ENCODE data around the gene NOL11.

DNA sequence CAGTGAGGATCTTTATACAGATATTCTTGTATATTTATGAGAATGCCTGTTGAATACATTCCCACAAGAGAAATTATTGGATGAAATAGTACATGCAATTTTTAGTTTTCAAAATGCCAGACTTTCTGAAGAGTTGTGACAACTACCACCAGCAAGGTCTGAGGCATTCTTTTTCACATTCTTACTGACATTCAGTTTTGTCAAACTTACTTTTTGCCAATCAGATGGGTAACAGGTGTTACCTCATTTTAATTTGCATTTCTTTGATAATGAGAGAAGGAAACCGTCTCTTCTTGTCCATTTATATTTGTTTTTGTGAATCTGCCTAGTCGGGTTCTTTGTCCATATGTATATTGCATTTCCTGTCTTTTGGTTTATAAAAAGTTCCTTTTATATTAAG lies 24.3 kb downstream of the NOL11 start:
- TF ChIP-seq POLR2A (IDR thresholded peaks at IDR 0.05; ENCODE audit: control extremely low read depth in 1 of 2, low read depth in 2 of 2, low read length in 2 of 2): no peak
- no peak for TF ChIP-seq CEBPB (IDR thresholded peaks at IDR 0.05; ENCODE audit: low read depth, low read length)
- TF ChIP-seq, protein P1, sequence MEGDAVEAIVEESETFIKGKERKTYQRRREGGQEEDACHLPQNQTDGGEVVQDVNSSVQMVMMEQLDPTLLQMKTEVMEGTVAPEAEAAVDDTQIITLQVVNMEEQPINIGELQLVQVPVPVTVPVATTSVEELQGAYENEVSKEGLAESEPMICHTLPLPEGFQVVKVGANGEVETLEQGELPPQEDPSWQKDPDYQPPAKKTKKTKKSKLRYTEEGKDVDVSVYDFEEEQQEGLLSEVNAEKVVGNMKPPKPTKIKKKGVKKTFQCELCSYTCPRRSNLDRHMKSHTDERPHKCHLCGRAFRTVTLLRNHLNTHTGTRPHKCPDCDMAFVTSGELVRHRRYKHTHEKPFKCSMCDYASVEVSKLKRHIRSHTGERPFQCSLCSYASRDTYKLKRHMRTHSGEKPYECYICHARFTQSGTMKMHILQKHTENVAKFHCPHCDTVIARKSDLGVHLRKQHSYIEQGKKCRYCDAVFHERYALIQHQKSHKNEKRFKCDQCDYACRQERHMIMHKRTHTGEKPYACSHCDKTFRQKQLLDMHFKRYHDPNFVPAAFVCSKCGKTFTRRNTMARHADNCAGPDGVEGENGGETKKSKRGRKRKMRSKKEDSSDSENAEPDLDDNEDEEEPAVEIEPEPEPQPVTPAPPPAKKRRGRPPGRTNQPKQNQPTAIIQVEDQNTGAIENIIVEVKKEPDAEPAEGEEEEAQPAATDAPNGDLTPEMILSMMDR (IDR thresholded peaks at IDR 0.05; ENCODE audit: control extremely low read depth in 1 of 3, insufficient read depth in 1 of 3, low read depth in 1 of 3, low read length in 3 of 3): no peak
- TF ChIP-seq SRF (IDR thresholded peaks at IDR 0.05; ENCODE audit: low read depth, low read length): no peak
- no peak for TF ChIP-seq SUZ12 (IDR thresholded peaks at IDR 0.05; ENCODE audit: low read length)
- no peak for TF ChIP-seq TAF1 (IDR thresholded peaks at IDR 0.05; ENCODE audit: low read depth, low read length)
- no peak for TF ChIP-seq EP300 (IDR thresholded peaks at IDR 0.05; ENCODE audit: borderline replicate concordance in 1 of 2, low read depth in 2 of 2, low read length in 2 of 2)
- TF ChIP-seq RFX5 (IDR thresholded peaks at IDR 0.05; ENCODE audit: borderline replicate concordance, low read depth, low read length): no peak
- TF ChIP-seq TCF12 (IDR thresholded peaks at IDR 0.05; ENCODE audit: low read depth, low read length): no peak
- TF ChIP-seq CHD2 (IDR thresholded peaks at IDR 0.05; ENCODE audit: low read length): no peak
- TF ChIP-seq YY1 (IDR thresholded peaks at IDR 0.05; ENCODE audit: low read depth, low read length): no peak
- no peak for TF ChIP-seq BCL11A (IDR thresholded peaks at IDR 0.05; ENCODE audit: low read depth in 2 of 2, low read length in 2 of 2)
